ENCODE results near the gene MYO7B.

DNA sequence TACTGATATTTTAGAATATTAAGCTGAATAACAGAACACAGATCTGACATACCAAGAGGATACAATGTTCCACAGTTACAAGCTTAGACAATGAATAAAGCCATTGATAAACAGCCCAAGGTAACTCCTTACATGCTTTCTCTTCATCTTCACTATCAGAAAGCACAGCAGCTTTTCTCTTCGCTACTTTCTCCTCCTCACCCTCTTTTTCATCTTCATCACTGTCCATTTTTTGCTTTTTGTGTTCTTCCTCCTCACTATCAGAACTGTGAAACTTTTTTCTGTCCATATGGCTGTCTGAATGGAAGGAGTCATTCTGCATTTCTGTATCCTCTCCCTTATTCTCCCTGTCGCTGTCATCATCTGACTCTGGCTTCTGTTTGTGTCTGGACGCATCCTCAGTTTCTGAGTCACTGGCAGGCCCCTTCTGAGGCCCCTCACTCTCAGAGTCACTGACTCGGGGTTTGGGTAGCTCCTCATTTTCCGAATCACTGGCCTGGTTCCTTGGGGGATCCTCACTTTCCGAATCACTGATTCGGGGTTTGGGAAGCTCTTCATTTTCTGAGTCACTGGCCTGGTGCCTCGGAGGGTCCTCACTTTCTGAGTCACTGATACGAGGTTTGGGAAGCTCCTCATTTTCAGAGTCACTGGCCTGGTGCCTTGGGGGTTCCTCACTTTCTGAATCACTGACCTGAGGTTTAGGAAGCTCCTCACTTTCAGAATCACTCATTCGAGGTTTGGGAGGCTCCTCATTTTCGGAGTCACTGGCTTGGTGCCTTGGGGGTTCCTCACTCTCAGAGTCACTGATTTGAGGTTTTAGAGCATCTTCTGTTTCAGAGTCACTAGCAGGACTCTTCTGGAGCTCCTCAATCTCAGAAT lies 30.7 kb upstream of the MYO7B start:
- TF ChIP-seq, protein P1, sequence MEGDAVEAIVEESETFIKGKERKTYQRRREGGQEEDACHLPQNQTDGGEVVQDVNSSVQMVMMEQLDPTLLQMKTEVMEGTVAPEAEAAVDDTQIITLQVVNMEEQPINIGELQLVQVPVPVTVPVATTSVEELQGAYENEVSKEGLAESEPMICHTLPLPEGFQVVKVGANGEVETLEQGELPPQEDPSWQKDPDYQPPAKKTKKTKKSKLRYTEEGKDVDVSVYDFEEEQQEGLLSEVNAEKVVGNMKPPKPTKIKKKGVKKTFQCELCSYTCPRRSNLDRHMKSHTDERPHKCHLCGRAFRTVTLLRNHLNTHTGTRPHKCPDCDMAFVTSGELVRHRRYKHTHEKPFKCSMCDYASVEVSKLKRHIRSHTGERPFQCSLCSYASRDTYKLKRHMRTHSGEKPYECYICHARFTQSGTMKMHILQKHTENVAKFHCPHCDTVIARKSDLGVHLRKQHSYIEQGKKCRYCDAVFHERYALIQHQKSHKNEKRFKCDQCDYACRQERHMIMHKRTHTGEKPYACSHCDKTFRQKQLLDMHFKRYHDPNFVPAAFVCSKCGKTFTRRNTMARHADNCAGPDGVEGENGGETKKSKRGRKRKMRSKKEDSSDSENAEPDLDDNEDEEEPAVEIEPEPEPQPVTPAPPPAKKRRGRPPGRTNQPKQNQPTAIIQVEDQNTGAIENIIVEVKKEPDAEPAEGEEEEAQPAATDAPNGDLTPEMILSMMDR (IDR thresholded peaks at IDR 0.05; ENCODE audit: low read length): no peak
- TF ChIP-seq EZH2 (IDR thresholded peaks at IDR 0.05; ENCODE audit: borderline replicate concordance, low read length): no peak

All from OCI-LY1 (cell line).